ENCODE results near the gene CDR2. TPM values are rescaled to one million over a fixed set of nuclear protein-coding genes. Genes with fewer than 3 reads are reported as not detected.

CDR2 gene
- total and polyA plus RNA-seq, 9 of the 15 experiments (the other 6 are each of a cell fraction or from before 2014, with no cell fraction given), result 4.6 to 30.3 (median 19.9) TPM

DNA sequence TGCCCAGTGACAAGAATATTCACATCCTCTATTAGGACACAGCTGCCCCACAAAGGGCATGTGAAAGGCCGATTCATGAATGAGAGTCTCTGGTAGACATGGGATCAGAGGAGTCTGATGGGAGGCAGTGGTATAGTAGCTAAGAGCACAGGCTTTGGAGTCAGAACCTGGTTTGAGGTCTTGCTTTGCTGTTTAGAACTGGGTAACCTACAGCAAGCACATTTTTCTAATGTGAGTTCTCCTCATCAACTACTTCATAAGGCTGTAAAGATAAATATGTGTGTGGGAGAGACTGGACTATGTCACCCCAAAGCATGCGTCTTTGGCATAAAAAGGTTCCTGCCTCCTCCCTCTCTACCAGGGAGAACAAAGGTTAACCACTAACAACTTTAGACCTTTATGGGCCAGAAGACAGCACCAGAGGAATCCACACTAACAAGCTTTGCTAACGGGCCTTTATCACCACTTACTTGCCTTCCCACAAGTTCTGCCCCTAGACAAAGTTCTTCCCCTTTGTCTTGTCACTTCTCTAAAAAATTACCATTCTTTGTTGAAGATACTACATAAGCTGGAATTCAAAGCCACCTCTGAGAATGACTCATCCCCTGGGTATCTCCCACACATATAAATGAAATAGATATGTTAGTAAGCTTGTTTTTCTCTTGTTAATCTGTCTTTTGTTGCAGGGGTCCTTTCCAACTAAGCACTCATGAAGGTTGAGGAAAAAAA, 21.1 kb downstream of the CDR2 start:
- Histone ChIP-seq H3K9ac (ENCODE audit: insufficient read depth in 1 of 2, low read depth in 2 of 2, low read length in 2 of 2) (no peak overlapping the region), H4K20me1 (replicated peaks; ENCODE audit: control insufficient read depth, insufficient read depth, low read length) (no peaks in the 10 kb centered on the region), H3K9me3 (replicated peaks; ENCODE audit: control insufficient read depth, insufficient read depth, low read depth, low read length) (no peaks in the 10 kb centered on the region), H3K4me3 (no peak overlapping the region), H3K27ac (ENCODE audit: extremely low read depth, low read depth, low read length) (peak overlapping the region; percentile 66), H3K4me2 (ENCODE audit: insufficient read depth, low read length) (peak overlapping the region; percentile 26), H3K36me3 (ENCODE audit: control insufficient read depth, insufficient read depth, low read length) (peaks cover 59% of the 10 kb centered on the region), H3K27me3 (ENCODE audit: control insufficient read depth in 2 of 2, insufficient read depth in 2 of 2, low read length in 2 of 2) (no peaks in the 10 kb centered on the region), H3K9me1 (ENCODE audit: control insufficient read depth, insufficient read depth, low read length) (no peaks in the 10 kb centered on the region), H2AFZ (ENCODE audit: low read depth, low read length) (no peak overlapping the region; the same call in 1 of the 2 replicates), H3K79me2 (ENCODE audit: control insufficient read depth, insufficient read depth, low read length) (peaks cover 20% of the 10 kb centered on the region), H3K4me1 (replicated peaks in 1 of 2; ENCODE audit: control insufficient read depth in 2 of 2, insufficient read depth in 2 of 2, low read length in 2 of 2) (peaks cover 0 to 16% of the 10 kb centered on the region in 2 experiments; a peak in 3 of 5 replicates)
- intact Hi-C loops (cut with micrococcal nuclease) (no loop called here), in situ Hi-C loops (cut with MboI) (no loop called here)
- BruUV-seq (replicated peaks), result no TSS peak
- FAIRE-seq, result peak; percentile 90
- CTCF ChIA-PET (ENCODE audit: low intra/inter-chr PET ratio), result no interaction called here
- peak; percentile 78 for ATAC-seq
- 23% methylated on average over 3 of the region's 3 CpGs for WGBS (ENCODE audit: insufficient coverage, low coverage, missing lambda C conversion rate)
- DNase-seq (ENCODE audit: extremely low read depth in 1 of 4, low spot score in 3 of 4), result peak in 2 of 4 experiments; percentile 43 to 68
- POLR2A ChIA-PET, result interaction anchor here (0.8 to 2.0 kb wide), 6 partner anchors 8 to 20 kb away, joined by 3 to 9 read pairs (median 3); no protein-coding TSS in a partner anchor
- TF ChIP-seq RBM22 (IDR thresholded peaks at IDR 0.05; ENCODE audit: low read depth, low read length, poor library complexity, severe bottlenecking), result no peak
- no peak for TF ChIP-seq TRIM28 (IDR thresholded peaks at IDR 0.05)
- no peak for TF ChIP-seq RFX5 (IDR thresholded peaks at IDR 0.05; ENCODE audit: low read depth, low read length)
- TF ChIP-seq, protein P1, sequence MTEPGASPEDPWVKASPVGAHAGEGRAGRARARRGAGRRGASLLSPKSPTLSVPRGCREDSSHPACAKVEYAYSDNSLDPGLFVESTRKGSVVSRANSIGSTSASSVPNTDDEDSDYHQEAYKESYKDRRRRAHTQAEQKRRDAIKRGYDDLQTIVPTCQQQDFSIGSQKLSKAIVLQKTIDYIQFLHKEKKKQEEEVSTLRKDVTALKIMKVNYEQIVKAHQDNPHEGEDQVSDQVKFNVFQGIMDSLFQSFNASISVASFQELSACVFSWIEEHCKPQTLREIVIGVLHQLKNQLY (CRISPR knock-in tag; conservative IDR thresholded peaks at IDR 0.05), result no peak
- TF ChIP-seq, protein P2, sequence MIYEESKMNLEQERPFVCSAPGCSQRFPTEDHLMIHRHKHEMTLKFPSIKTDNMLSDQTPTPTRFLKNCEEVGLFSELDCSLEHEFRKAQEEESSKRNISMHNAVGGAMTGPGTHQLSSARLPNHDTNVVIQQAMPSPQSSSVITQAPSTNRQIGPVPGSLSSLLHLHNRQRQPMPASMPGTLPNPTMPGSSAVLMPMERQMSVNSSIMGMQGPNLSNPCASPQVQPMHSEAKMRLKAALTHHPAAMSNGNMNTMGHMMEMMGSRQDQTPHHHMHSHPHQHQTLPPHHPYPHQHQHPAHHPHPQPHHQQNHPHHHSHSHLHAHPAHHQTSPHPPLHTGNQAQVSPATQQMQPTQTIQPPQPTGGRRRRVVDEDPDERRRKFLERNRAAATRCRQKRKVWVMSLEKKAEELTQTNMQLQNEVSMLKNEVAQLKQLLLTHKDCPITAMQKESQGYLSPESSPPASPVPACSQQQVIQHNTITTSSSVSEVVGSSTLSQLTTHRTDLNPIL (CRISPR knock-in tag; IDR thresholded peaks at IDR 0.05), result no peak
- TF ChIP-seq ZNF785 (CRISPR knock-in tag; IDR thresholded peaks at IDR 0.05), result no peak
- no peak for TF ChIP-seq NFIX (CRISPR knock-in tag; IDR thresholded peaks at IDR 0.05; ENCODE audit: low read depth)
- TF ChIP-seq BMI1 (IDR thresholded peaks at IDR 0.05; ENCODE audit: low read length), result no peak
- no peak for TF ChIP-seq BCL6 (CRISPR knock-in tag; IDR thresholded peaks at IDR 0.05)
- TF ChIP-seq SAFB2 (IDR thresholded peaks at IDR 0.05; ENCODE audit: borderline replicate concordance, low read depth, low read length, severe bottlenecking), result no peak
- no peak for TF ChIP-seq CREBBP (IDR thresholded peaks at IDR 0.05; ENCODE audit: low read depth, low read length)
- no peak for TF ChIP-seq ZNF707 (CRISPR knock-in tag; conservative IDR thresholded peaks at IDR 0.05)
- TF ChIP-seq, protein P3, sequence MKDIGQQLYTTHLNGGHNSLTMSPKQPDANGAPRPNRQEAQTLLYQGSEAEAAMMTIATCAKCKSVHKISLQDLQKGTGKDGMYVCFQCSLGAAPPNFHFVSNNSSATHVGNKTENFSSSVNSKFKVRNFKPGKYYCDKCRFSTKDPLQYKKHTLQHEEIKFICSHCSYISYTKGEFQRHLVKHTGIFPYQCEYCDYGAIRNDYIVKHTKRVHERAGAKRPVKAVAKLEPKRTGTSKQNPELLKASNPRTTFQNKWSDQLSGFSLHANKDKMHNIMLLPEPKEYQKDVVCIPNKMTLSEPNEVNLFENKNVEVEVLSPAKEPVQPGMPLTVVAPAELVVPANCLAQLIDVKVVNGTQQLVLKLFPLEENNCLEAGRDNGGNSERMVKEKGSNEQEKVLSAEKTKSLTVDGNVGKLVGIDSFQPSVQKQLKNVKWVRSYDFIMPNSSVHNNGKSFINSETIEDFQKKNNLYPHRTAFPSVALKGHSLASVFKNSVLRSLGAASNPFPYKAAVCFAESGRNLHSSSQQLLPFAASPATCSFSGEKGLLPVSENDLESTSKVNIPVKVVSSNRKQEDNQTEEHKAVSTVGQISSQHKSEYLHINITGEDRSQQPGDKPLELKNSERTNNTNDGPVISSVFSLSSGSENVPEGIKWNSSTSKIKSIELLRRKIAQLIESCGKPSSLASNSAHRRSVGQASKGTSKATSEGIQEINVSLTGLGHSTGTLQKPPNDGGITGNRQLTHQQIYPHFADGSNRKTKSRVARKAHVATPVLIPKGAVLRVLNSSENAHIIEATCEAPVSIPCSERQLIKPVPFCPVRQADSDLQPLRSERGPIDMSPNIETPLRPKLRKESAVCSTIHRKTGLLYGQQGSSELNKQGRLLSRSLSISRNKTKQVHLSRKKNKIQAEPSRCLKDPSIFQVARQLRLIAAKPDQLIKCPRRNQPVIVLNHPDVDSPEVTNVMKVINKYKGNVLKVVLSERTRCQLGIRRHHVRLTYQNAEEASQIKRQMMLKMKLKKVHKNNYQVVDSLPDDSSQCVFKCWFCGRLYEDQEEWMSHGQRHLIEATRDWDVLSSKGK (CRISPR knock-in tag; IDR thresholded peaks at IDR 0.05), result no peak
- no peak for TF ChIP-seq ELF1 (tag; IDR thresholded peaks at IDR 0.05)
- TF ChIP-seq ZNF239 (CRISPR knock-in tag; IDR thresholded peaks at IDR 0.05), result no peak
- TF ChIP-seq, protein P4, sequence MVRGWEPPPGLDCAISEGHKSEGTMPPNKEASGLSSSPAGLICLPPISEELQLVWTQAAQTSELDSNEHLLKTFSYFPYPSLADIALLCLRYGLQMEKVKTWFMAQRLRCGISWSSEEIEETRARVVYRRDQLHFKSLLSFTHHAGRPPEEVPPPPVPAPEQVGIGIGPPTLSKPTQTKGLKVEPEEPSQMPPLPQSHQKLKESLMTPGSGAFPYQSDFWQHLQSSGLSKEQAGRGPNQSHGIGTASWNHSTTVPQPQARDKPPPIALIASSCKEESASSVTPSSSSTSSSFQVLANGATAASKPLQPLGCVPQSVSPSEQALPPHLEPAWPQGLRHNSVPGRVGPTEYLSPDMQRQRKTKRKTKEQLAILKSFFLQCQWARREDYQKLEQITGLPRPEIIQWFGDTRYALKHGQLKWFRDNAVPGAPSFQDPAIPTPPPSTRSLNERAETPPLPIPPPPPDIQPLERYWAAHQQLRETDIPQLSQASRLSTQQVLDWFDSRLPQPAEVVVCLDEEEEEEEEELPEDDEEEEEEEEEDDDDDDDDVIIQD (CRISPR knock-in tag; IDR thresholded peaks at IDR 0.05), result no peak
